Mononuclear cell (primary cell): ENCODE measurements around the gene MRPL34. TPM values are rescaled to one million over a fixed set of nuclear protein-coding genes. Genes with fewer than 3 reads are reported as not detected.

Experiments used
- H3K27me3 ChIP-seq: 2 replicates; pipeline ENCODE4 v1.6.0; 2011; ENCODE audit warnings: low read length, control low read depth; ENCODE audit not compliant: insufficient read depth
- H3K4me1 ChIP-seq: 2 replicates; pipeline ENCODE4 v1.5.1; 2011; ENCODE audit warnings: mild to moderate bottlenecking, low read length, control low read depth; ENCODE audit not compliant: insufficient read depth
- H3K4me3 ChIP-seq: 2 replicates; pipeline ENCODE4 v1.5.1; 2011; ENCODE audit warnings: mild to moderate bottlenecking, low read length, moderate library complexity
- H3K9me3 ChIP-seq: 2 replicates; pipeline ENCODE4 v1.5.1; 2011; ENCODE audit warnings: low read depth, mild to moderate bottlenecking, control low read depth, low read length
- total RNA-seq: library from RNA; depleted of rRNA; stranded (reverse); fragments of >200 nt; gene quantifications from one replicate; pipeline ENCODE4 v1.2.3, GENCODE V29; 2012

The MRPL34 gene
- total RNA-seq, 1 donor = 22.8 TPM

DNA sequence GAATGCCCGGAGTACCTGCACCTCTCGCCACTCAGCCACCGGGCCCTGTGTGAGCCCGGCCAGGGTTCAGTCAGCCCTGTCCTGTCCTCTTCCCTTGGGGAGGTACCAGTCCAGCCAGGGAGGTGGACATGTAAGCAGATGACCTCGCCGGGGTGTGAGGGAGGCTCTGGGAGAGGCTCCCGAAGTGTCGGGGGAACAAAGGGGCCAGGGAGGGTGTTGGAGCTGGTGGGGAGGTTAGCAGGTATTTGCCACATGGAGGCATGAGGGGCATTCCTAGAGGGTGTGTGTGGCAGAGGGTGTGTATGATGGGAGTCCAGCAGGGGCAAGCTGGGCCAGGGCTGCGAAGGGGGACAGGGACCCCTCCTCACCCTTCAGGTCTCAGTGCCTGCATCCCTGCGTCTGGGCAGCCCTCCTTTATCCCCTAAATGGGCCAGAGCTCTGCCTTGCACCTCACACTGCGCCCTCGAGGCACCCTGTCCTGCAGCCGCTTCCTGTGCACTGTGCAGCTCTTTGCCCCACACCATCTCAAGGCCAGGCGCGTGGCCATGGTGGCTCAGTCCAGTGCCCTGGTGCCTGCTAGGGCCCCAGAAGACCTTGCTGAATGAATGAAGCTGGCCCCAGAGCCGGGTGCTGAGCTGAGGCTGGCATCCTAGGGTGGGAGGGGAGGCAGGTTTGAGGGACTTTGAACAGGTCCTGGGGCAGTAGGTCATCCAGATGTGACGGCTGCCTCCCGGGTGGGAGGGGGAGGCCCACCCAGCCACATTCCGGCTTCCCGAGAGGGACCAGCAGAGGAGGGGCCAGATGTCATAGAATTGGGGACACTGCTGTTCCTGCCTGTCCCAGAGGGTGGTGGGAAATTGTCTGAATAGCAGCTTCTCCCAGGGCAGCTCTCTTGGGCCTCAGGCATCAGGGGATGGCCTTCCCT, 6.8 kb downstream of the MRPL34 start:
- Histone ChIP-seq H3K9me3 (no peaks in the 10 kb centered on the region), H3K4me3 (no peak overlapping the region), H3K4me1 (peaks cover 27% of the 10 kb centered on the region), H3K27me3 (no peaks in the 10 kb centered on the region)

DNA sequence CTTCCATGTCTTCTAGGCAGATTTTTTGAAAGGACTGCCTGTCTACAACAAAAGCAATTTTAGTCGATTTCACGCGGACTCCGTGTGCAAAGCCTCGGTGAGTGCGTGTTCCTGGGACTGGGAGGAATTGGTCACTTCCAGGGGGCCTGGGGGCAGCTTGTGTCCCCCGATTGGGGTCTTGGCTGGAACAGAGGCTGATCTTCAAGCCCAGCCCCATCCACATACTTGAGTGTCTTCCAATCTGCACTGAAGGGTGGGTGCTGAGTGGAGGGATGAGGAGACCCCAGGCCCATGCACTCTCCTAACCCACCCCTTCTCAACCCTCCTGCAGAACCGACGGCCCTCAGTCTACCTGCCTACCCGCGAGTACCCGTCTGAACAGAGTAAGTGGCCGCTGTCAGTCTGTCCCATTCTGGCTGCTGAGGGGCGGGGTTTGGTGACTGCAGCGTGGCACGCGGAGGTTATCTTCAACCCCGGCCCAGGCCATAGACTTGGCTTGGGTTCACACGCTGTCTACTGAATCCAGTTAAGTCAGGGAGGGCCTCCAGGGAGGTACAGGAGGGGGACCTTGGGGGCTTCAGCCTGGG, 8.4 kb downstream of the MRPL34 start:
- Histone ChIP-seq H3K9me3 (no peaks in the 10 kb centered on the region), H3K4me3 (no peak overlapping the region), H3K27me3 (no peaks in the 10 kb centered on the region), H3K4me1 (peaks cover 23% of the 10 kb centered on the region)

DNA sequence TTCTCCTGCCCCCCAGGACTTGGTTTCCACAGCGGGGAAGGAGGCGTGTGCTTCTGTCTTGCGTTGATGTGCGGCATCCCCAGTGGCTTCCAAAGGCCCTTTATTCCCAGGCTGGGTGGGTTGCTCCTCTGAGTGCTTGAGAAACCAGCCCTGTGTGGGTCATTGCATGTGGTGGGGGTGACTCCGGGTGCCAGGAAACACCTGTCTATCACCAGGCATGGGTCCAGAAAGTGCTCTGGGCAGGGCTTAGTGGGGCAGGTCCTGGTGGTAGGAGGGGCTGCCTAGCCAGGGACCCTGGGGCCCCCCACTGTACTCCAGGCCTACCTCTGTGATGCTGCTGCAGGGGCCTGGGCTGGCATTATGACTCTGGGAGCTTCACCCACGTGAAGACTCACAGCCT, 13.3 kb downstream of the MRPL34 start:
- Histone ChIP-seq H3K9me3 (no peaks in the 10 kb centered on the region), H3K4me3 (no peak overlapping the region), H3K4me1 (peaks cover 8% of the 10 kb centered on the region), H3K27me3 (no peaks in the 10 kb centered on the region)

DNA sequence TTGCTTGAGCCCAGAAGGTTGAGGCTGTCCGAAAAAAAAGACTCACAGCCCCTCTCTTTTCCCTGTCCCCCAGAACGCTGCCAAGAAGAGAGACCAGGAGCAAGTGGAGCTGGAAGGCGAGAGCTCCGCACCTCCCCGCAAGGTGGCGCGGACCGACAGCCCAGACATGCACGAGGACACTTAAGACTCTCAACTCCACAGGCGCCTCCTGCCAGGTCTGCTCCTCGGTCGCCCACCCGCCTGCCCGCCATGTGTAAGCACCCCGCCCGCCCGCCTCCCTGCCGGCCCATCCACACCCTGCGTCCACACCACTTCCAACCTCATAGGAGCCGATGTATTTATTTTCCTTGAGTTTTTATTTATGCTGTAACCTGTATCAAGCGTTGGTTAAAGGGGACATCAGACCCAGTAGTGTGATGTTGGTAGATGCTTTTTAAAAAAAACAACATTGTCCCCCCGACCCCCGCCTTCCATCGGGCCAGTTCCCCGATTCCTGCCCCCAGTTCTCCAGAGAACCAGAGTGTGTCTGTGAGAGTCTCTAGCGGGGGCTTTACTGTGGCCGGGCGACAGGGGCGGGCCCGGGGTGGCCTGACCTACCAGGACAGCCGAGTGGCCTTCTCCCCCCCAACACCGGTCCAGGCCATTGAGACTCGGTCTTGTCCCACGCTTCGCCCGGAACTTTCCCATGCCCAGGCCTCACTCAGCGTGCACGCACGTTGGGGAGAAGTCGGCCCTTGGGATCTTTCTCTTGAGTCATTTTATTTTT, 14.0 kb downstream of the MRPL34 start:
- Histone ChIP-seq H3K27me3 (no peaks in the 10 kb centered on the region), H3K4me1 (peaks cover 8% of the 10 kb centered on the region), H3K9me3 (no peaks in the 10 kb centered on the region), H3K4me3 (no peak overlapping the region)

DNA sequence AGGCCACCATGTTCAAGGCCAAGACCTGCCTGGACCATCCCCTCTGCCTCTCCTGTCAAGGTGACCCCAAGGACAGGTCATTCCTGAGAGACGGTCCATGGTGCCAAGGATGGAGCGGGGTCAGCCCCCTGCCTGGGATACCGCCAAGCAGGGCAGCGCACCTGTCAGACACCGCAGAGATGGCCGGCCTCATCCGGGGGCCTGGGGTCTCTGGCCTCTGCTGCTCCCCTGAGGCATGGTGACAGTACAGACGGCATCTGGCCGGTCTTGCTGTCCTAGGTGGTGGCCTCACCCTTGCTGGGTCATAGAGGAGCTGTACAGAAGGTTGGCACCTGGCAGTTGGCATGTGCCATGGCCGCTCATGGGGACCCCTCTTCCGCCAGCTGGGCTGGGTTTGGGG, 14.8 kb downstream of the MRPL34 start:
- H3K27me3 ChIP-seq = no peaks in the 10 kb centered on the region
- peaks cover 8% of the 10 kb centered on the region for H3K4me1 ChIP-seq
- H3K9me3 ChIP-seq = no peaks in the 10 kb centered on the region
- no peak overlapping the region for H3K4me3 ChIP-seq

DNA sequence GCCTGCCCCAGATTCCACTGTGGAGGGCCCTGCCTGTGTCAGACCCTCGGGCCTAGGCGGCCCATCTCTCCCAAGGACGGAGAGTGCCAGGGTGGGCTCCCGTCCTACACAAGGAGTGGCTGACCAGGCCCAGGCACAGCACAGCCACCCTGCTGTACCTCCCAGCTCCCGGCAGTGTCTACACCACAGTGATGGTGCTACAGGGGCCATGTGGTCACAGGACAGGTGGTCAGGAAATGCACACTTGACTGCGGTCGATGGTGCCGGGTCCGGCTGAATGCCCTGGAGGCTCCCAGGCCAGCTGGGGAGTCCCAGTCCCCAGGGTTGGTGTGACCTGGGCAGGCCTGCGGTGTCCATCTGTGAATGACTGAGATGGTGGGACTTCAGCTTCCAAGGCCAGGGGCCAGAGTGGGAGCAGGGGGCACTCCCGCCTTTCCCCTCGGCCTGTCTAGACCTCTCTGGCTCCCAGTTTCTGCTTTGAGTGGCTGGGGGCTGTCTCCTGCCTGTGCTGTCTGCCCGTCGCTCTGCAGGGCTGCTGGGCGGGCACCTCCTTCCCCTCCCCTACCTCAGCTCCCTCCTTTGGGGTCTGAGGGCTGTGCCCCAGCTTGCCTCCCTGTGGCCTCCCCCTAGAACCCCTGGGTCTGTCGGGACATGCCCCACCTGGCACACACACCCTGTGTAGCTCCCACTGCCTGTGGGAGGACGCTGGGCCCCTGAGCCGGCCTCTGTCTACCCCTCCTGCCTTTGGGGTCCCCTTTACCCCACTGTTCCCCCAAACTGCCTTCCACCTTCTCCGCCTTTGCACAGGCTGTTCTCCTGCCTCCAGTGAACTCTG, 16.2 kb downstream of the MRPL34 start:
- H3K27me3 ChIP-seq = no peaks in the 10 kb centered on the region
- H3K4me3 ChIP-seq = no peak overlapping the region
- H3K9me3 ChIP-seq = no peaks in the 10 kb centered on the region
- peaks cover 7% of the 10 kb centered on the region for H3K4me1 ChIP-seq

DNA sequence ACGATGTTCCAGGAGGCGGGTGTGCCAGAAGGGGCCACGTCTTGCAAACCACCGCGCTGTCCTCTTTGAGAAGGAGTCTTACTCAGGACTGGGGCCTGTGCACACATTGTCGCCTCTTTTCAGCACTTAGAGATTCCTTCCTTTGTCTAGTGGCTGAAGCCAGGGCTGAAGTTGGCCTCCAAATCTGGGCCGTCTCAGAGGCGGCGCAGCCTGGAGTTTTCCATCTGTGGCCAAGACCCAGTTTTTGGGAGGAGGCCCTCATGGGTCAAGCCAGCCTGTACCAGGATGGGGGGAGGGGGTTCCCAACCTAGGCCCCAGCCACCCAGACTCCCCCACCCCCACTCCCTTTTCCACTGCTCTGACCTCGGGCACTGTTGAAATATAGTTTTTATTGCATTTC, 17.2 kb downstream of the MRPL34 start:
- Histone ChIP-seq H3K4me1 (no peaks in the 10 kb centered on the region), H3K9me3 (no peaks in the 10 kb centered on the region), H3K27me3 (no peaks in the 10 kb centered on the region), H3K4me3 (no peak overlapping the region)

DNA sequence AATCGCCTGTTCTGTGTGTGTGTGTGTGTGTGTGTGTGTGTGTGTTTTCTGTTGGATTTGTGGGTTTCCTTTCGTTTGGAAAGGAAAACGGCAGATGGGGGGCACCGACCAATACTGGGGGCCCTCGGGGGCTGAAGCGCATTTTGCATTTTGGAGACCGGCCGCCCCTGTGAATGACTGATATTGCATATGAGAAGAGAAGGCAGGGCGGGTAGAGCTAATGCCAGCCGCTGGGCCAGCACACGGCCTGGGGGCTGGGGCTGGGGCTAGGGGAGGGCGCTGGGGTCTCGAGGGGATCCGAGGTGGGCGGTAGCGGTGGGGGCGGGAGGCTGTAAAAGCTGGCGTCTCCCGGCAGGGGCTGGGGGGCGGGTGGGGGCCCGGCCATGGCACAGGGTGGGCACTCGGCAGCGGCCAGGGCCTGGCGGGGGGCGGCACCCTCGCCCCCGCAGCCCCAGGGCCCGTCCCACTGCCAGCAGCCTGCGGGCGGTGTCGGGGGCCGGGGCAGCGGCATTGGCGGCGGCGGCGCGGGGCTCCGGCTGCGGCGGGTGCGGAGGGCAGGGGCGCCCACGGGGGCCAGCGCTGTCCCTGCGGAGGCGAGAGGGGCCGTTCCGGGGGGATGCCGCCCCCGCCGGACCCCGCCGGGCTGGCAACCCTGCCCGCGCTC, 17.8 kb downstream of the MRPL34 start:
- no peaks in the 10 kb centered on the region for H3K27me3 ChIP-seq
- H3K4me1 ChIP-seq = no peaks in the 10 kb centered on the region
- H3K9me3 ChIP-seq = no peaks in the 10 kb centered on the region
- no peak overlapping the region for H3K4me3 ChIP-seq

DNA sequence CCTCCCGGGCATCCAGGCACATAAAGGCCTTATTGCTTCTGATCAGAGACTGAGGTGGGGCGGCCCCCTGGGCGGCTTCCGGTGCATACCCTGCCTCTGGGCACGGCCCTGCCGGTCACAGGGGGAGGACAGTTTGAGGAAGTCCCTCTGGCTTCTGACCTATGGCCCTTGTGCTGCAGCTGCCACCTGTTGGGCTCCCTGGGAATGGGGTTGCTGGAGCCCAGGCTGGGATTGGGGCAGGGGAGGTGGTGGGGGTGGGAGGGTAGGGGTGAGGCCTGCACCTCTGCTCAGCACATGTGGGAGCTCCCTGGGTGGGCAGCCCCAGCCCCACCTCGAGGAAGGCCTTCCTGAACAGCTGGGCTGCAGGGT, 18.3 kb downstream of the MRPL34 start:
- Histone ChIP-seq H3K27me3 (no peaks in the 10 kb centered on the region), H3K4me3 (no peak overlapping the region), H3K9me3 (no peaks in the 10 kb centered on the region)

DNA sequence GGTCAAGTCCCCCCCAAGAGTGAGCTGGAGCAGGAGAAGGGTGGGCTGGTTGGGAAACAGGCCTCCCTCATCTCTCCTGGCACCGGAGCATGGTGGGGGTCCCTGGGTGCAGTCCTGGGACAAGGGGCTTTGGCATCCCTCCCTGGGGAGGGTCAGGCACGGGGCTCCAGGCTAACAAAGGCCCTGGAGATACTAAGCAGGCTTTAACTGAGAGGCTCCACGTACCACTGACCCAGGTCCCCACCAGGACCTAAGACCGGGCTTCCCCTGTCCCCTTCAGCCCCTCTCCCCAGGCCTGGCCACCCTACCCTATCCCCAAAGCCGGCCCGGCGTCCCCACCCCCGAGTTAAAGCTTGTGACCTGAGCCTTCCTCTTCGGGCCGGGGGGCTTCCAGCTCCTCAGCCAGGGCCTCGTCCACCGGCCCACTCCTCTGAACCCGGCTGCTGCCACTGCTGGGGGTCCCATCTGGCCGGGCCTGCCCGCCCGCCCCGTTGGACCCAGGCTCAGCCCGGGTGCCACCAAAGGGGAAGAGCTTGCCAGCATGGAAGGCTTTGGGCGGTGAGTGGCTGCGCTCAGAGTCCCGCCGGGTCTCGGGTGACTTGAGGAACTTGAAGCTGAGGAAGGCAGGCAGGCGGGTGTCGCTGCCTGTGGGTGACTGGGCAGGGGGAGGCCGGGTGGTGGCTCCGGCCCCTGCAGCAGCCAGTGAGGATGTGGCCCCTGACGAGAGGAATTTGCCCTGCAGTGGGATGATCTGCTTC, 18.9 kb downstream of the MRPL34 start:
- Histone ChIP-seq H3K9me3 (no peaks in the 10 kb centered on the region), H3K4me1 (peaks cover 9% of the 10 kb centered on the region), H3K27me3 (peaks cover 5% of the 10 kb centered on the region), H3K4me3 (no peak overlapping the region)

More for the DNA sequence above, 18.3 kb downstream of the MRPL34 start:
- peaks cover 3% of the 10 kb centered on the region for H3K4me1 ChIP-seq

DNA sequence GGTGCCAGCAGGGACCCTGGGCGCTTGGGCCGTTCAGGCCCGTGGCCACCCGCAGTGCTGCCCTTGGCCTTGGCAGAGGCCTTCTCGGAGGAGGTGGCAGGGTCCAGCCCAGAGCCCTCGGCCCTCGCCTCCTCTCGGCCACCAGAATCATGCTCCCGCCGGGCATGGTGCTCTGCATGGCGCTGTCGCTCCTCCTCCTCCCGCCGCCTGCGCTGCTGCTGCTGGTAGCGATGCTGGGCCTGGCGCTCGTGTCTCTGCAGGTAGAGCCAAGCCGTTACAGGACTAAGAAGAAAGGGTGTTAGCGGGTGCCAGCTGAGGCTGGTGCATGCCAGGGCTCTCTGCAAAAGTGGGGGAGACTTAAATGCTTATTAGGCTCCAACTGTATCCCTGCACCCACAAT, 19.5 kb downstream of the MRPL34 start:
- H3K4me1 ChIP-seq = peaks cover 11% of the 10 kb centered on the region
- H3K27me3 ChIP-seq = peaks cover 11% of the 10 kb centered on the region
- H3K4me3 ChIP-seq = no peak overlapping the region
- H3K9me3 ChIP-seq = no peaks in the 10 kb centered on the region

DNA sequence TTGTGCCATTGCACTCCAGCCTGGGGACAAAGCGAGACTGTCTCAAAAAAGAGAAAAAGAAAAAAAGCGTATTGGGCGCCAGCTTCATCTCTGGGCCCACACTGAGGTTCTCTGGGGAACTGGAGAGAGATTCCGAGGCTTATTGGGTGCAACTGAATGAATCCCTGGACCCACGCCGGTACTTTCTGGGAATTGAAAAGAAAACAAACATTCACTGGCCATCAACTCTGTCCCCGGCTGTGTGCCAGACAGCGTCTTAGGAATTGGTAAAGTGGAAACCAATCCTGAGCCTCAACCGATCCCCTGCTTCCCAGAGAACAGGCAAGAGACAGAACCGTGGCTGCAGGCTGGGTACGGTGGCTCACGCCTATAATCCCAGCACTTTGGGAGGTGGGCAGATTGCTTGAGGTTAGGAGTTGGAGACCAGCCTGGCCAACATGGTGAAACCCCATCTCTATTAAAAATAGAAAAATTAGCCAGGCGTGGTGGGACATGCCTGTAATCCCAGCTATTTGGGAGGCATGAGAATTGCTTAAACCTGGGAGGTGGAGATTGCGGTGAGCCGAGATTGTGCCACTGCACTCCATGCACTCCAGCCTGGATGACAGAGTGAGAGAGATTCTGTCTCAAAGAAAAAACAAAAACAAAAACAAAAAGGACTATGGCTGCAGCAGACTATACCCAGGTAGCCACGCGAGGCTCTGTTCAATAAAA, 20.4 kb downstream of the MRPL34 start:
- Histone ChIP-seq H3K4me1 (peaks cover 11% of the 10 kb centered on the region), H3K27me3 (peaks cover 14% of the 10 kb centered on the region), H3K9me3 (no peaks in the 10 kb centered on the region), H3K4me3 (no peak overlapping the region)

DNA sequence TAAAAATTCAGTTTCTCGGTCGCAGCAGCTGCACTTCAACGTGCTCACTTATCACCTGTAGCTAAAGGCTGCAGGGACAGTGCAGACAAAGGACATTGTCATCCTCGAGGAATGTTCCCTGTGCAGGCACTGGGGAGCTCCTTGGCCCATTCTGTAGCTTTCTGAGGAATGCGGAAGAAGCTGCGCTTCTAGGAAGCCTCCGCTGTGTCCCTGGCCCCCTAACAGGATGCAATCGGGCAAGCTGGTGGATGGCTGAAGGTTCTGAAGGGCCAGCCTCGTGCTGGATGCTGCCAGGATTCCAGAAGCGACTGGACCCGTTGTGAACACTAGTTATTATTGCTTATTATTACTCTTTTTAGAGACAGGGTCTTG, 20.9 kb downstream of the MRPL34 start:
- peaks cover 11% of the 10 kb centered on the region for H3K4me1 ChIP-seq
- peaks cover 14% of the 10 kb centered on the region for H3K27me3 ChIP-seq
- no peak overlapping the region for H3K4me3 ChIP-seq
- H3K9me3 ChIP-seq = no peaks in the 10 kb centered on the region
